Measurements from ENCODE around the gene AJM1. TPM values are rescaled to one million over a fixed set of nuclear protein-coding genes. Genes with fewer than 3 reads are reported as not detected.
"Not testable (repeated sequence)": the region's sequence is repeated elsewhere in the genome, so short reads cannot be mapped to it uniquely, and the experiment has no call there.

The AJM1 gene
- total RNA-seq, 1 donor from 2014 or later: 5.9 TPM

DNA sequence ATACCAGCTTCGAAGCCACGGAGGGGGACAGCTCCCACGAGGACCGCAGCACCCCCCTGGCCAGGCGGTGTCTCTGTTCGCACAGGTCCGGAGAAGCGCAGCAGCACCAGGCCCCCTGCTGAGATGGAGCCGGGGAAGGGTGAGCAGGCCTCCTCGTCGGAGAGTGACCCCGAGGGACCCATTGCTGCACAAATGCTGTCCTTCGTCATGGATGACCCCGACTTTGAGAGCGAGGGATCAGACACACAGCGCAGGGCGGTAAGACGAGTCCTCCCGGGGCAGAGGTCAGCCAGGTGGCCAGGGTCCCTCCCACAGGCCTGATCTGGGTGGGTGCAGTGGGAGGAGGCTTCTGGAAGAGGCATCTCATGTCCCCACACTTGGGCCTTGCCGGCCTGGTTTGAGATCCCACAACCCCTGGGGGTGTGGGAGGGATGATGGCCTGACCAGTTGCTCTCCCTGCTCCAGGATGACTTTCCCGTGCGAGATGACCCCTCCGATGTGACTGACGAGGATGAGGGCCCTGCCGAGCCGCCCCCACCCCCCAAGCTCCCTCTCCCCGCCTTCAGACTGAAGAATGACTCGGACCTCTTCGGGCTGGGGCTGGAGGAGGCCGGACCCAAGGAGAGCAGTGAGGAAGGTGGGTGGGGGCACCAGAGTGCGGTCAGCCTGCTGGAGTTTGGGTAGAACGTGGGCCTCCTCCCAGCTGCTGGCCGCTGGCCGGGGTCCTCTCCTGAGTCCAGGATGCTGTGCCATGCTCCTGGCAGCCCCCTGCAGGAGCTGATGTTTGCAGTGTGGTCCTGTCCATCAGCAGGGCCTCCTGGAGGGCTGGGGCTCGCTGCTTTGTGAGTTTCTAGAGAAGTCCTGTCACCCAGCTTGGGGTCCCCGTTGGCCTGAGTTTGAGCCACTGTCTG lies 2.8 kb upstream of the AJM1 start:
- Histone ChIP-seq H3K9me3 (no peaks in the 10 kb centered on the region), H3K4me3 (no peak overlapping the region), H3K4me1 (peaks cover 3 to 22% of the 10 kb centered on the region in 2 donors), H3K27me3 (peaks cover 11% of the 10 kb centered on the region), H3K36me3 (peaks cover 17 to 53% of the 10 kb centered on the region in 2 donors), H3K27ac (no peak overlapping the region)
- intact Hi-C loops (cut with DNase I): no loop called here
- no peak for DNase-seq (ENCODE audit: low spot score in 2 of 2)
- TF ChIP-seq, protein P1, sequence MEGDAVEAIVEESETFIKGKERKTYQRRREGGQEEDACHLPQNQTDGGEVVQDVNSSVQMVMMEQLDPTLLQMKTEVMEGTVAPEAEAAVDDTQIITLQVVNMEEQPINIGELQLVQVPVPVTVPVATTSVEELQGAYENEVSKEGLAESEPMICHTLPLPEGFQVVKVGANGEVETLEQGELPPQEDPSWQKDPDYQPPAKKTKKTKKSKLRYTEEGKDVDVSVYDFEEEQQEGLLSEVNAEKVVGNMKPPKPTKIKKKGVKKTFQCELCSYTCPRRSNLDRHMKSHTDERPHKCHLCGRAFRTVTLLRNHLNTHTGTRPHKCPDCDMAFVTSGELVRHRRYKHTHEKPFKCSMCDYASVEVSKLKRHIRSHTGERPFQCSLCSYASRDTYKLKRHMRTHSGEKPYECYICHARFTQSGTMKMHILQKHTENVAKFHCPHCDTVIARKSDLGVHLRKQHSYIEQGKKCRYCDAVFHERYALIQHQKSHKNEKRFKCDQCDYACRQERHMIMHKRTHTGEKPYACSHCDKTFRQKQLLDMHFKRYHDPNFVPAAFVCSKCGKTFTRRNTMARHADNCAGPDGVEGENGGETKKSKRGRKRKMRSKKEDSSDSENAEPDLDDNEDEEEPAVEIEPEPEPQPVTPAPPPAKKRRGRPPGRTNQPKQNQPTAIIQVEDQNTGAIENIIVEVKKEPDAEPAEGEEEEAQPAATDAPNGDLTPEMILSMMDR (IDR thresholded peaks at IDR 0.05): no peak

DNA sequence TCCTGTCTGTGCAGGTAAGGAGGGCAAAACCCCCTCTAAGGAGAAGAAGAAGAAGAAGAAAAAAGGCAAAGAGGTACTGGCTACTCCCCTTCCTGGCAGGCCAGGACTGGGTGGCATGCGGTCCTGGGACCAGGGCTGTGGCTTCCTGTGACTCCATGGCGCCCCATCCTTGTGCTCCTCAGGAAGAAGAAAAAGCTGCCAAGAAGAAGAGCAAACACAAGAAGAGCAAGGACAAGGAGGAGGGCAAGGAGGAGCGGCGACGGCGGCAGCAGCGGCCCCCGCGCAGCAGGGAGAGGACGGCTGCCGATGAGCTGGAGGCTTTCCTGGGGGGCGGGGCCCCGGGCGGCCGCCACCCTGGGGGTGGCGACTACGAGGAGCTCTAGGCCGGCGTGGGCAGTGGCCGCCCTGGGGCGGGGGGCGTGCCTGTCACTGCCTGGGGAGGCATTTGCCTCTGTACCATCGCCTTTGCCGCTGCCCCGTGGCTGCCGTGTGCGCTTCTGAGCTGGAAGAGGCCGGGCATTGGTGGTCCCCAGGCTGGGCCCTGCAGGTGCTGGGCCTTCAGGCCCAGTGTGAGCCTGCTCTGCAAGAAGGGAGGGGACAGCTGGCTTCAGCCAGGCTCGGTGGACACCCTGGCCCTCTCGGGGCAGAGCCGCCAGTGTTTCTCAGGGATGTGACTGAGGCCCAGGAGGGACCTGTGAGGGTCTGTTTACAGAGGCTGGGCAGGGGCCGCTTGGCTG lies 2.0 kb upstream of the AJM1 start:
- Histone ChIP-seq H3K36me3 (peaks cover 17 to 51% of the 10 kb centered on the region in 2 donors), H3K9me3 (no peaks in the 10 kb centered on the region), H3K27me3 (peaks cover 15% of the 10 kb centered on the region), H3K4me1 (peaks cover 3 to 22% of the 10 kb centered on the region in 2 donors), H3K27ac (no peak overlapping the region), H3K4me3 (no peak overlapping the region)
- DNase-seq (ENCODE audit: low spot score in 2 of 2): no peak
- intact Hi-C loops (cut with DNase I): no loop called here
- TF ChIP-seq, protein P1 (IDR thresholded peaks at IDR 0.05): no peak

DNA sequence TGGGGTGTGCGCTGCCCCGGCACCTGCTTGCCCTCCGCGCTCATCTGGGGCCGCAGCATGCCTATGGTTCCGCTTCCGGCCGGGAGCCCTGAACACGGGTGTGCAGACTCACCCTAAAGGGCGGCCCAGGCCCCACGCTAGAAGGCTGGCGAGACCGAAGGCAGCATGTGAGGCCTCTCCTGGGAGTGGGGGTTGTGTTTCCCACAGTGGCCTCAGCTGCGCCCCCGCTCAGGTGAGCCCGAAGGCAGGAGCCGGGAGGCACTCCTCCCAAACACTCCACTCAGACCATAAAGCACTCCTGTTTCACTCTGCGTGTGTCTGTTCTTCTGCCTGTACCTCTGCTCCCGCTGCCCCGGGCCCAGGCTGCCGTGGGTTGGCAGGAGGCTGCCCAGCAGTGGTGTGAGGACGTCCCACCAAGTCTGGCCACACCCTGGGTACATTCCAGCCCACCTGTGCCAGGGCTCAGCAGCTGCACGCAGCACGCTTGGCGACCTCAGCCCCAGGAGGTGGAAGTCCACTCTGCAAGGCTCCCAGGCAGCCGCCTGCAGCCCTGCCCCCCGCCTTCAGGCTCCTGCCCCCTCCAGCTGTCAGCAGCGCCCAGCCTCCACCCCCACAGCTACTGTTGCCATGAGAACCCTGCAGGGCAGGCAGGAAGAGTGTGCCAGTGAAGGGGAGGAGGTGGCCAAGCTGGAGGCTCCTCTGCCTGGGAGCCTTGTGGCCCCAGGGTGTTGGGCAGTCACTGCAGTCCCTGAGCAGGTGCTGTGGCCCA lies 1.2 kb upstream of the AJM1 start:
- H3K4me3 ChIP-seq: no peak overlapping the region
- H3K27me3 ChIP-seq: peaks cover 22% of the 10 kb centered on the region
- H3K4me1 ChIP-seq: peaks cover 3 to 22% of the 10 kb centered on the region in 2 donors
- intact Hi-C loops (cut with DNase I): no loop called here
- no peak overlapping the region for H3K27ac ChIP-seq
- H3K9me3 ChIP-seq: no peaks in the 10 kb centered on the region
- TF ChIP-seq, protein P1 (IDR thresholded peaks at IDR 0.05): no peak
- peak in 1 of 2 donors; percentile 64 for DNase-seq (ENCODE audit: low spot score in 2 of 2)
- peaks cover 13 to 44% of the 10 kb centered on the region in 2 donors for H3K36me3 ChIP-seq

DNA sequence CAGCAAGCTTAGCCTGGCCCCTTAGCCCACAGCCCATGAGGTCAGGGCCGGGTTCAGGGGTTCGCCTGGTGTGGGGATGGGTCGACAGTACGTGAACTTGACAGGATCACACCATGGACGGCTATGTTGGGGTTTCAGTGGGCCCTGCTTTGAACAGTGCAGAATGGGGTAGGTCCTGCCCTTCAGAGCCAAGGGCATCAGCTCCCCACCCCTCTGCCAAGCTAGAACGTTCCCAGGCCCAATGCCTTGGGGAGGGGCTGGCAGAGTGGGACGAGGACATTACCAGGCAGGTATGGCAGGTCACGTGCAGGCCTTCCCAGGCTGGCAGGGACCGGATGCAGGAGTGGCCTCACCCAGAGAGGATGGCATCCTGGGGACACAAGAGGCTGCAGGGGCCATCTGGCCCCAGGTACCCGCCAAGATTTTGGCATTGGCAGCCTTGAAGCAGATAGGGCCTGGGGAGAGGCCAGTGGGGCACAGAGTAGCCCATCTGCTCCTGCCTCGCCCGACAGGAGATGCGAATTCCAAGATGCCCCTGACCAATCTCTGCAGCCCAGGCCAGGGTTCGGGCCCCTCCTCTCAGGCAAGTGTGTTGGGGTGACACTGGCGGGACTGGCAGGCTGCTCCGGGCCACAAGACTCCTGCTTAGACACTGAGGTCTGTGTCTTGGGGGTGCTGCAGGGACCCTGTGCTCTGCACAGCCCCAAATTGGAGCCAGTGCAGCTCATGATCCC lies 465 bp upstream of the AJM1 start:
- intact Hi-C loops (cut with DNase I); H3K9me3 ChIP-seq; H3K27ac ChIP-seq: not testable (repeated sequence)
- Histone ChIP-seq H3K4me1 (peaks cover 3 to 26% of the 10 kb centered on the region in 2 donors), H3K4me3 (peak overlapping the region; percentile 49 to 71), H3K27me3 (peaks cover 28% of the 10 kb centered on the region), H3K36me3 (peaks cover 13 to 37% of the 10 kb centered on the region in 2 donors)
- DNase-seq (ENCODE audit: low spot score in 2 of 2): peak in 1 of 2 donors; percentile 62

DNA sequence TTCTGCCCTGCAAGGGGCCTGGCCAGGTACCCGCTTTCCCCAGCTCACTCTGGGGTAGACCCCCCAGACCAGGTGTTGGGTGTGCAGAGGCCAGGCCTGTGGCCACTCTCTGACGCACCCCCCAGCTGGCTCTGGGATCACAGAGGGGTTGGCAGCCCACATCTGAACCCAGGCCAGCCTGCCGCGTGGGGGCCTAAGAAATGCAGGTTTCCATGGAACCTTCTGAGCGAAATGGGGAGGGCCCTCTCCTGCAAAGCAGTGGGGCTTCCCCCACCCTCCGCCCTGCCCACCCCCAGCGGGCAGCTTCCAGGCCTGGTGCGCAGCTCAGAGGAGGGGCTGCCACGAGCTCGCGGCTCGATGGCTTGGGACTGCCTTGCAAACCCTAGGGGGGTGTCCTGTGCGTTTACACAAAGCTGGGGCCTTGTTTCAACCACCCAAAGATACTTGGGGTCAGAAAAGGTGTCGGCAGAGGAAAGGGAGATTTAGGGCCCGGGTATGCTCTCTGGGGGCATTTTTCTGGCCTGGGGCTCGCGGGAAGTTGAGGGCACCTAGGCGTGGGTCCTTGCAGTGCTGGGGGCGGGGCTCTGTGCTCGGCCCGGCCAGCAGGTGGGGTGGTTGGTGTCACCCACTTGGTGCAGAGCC lies 1.0 kb downstream of the AJM1 start:
- Histone ChIP-seq H3K27me3 (peaks cover 34% of the 10 kb centered on the region), H3K4me1 (peaks cover 3 to 32% of the 10 kb centered on the region in 2 donors), H3K4me3 (peak overlapping the region in 1 of 2 donors; percentile 71), H3K36me3 (peaks cover 13 to 26% of the 10 kb centered on the region in 2 donors)
- H3K9me3 ChIP-seq; DNase-seq (ENCODE audit: low spot score in 2 of 2); H3K27ac ChIP-seq; intact Hi-C loops (cut with DNase I): not testable (repeated sequence)

Data from ascending aorta (tissue), 2 donors.